Measurements from ENCODE around the gene WWOX. TPM values are rescaled to one million over a fixed set of nuclear protein-coding genes. Genes with fewer than 3 reads are reported as not detected.

Gene WWOX
- total and polyA plus RNA-seq, 2 donors (not counting 3 experiments of a cell fraction or from before 2014, with no cell fraction given) = 6.2 to 12.5 TPM

GRCh38 chr16:78180349-78180748, 80.9 kb downstream of the WWOX start:
- H3K27me3 ChIP-seq (ENCODE audit: control insufficient read depth in 2 of 2, insufficient read depth in 2 of 2, low read length in 2 of 2) = no peaks in the 10 kb centered on the region
- FAIRE-seq (no peak), DNase-seq (ENCODE audit: low read depth, low spot score) (no peak)
- no peak overlapping the region for H3K27ac ChIP-seq (ENCODE audit: insufficient read depth, low read depth, low read length)
- H3K9me1 ChIP-seq (replicated peaks; ENCODE audit: control insufficient read depth, extremely low read depth, insufficient read depth, low read length) = no peaks in the 10 kb centered on the region
- H3K4me1 ChIP-seq (ENCODE audit: control insufficient read depth, extremely low read depth, insufficient read depth, low read length) = no peaks in the 10 kb centered on the region
- no peak overlapping the region for H3K4me2 ChIP-seq (ENCODE audit: insufficient read depth, low read length)
- TF ChIP-seq POLR2AphosphoS5 (IDR thresholded peaks at IDR 0.05; ENCODE audit: insufficient read depth, low read depth, low read length) = no peak
- TF ChIP-seq FOS (IDR thresholded peaks at IDR 0.05; ENCODE audit: borderline replicate concordance, insufficient read depth, low read length) = no peak
- TF ChIP-seq MYC (IDR thresholded peaks at IDR 0.05; ENCODE audit: low read depth, low read length) = no peak
- TF ChIP-seq GATA2 (IDR thresholded peaks at IDR 0.05; ENCODE audit: insufficient read depth, insufficient read length, low read depth, low read length) = no peak
- TF ChIP-seq POLR2A (IDR thresholded peaks at IDR 0.05; ENCODE audit: low read depth, low read length) = no peak
- no peak for TF ChIP-seq MAX (IDR thresholded peaks at IDR 0.05; ENCODE audit: insufficient read depth, insufficient read length)
- no peak for TF ChIP-seq EZH2 (IDR thresholded peaks at IDR 0.05; ENCODE audit: borderline replicate concordance, low read depth, low read length, severe bottlenecking)
- no peak for TF ChIP-seq JUN (IDR thresholded peaks at IDR 0.05; ENCODE audit: borderline replicate concordance, insufficient read depth, insufficient read length, low read depth)
- TF ChIP-seq CTCF (IDR thresholded peaks at IDR 0.05; ENCODE audit: extremely low read depth in 1 of 2, insufficient read depth in 1 of 2, low read depth in 1 of 2, low read length in 2 of 2) = no peak
- no peak overlapping the region for H3K9ac ChIP-seq (replicated peaks; ENCODE audit: extremely low read depth, insufficient read depth, low read length)
- ChIA-PET CTCF (no interaction called here), POLR2A (no interaction called here)
- no peaks in the 10 kb centered on the region for H3K79me2 ChIP-seq (ENCODE audit: control insufficient read depth, insufficient read depth, low read length)
- dilution Hi-C loops (cut with MboI; ENCODE audit: extremely low pct_ligation_motif_present, low sequenced_read_pairs) (no loop called here), intact Hi-C loops (cut with micrococcal nuclease) (no loop called here)
- H4K20me1 ChIP-seq (replicated peaks; ENCODE audit: control insufficient read depth, extremely low read depth, insufficient read depth, low read length) = no peaks in the 10 kb centered on the region
- H3K9me3 ChIP-seq (replicated peaks; ENCODE audit: control insufficient read depth, insufficient read depth, low read length) = no peaks in the 10 kb centered on the region
- H2AFZ ChIP-seq (ENCODE audit: low read depth, low read length) = no peak overlapping the region
- no peak overlapping the region for H3K4me3 ChIP-seq (replicated peaks in 1 of 3; ENCODE audit: insufficient read depth in 1 of 3, low read depth in 1 of 3, low read length in 3 of 3)
- no TSS peak for BruUV-seq (replicated peaks)
- H3K36me3 ChIP-seq (ENCODE audit: control insufficient read depth in 2 of 2, extremely low read depth in 1 of 2, insufficient read depth in 2 of 2, low read length in 2 of 2) = no peaks in the 10 kb centered on the region
